ENCODE data around the gene CD300LB.

- no peak for TF ChIP-seq CTCF (IDR thresholded peaks at IDR 0.05)
- no peak for TF ChIP-seq POLR2AphosphoS5 (IDR thresholded peaks at IDR 0.05)
Measured at GRCh38 chr17:74547264-74547663, 16.0 kb upstream of the CD300LB start.

All from sigmoid colon (tissue), 4 donors.